Measurements from ENCODE around the gene PLPP1.

DNA sequence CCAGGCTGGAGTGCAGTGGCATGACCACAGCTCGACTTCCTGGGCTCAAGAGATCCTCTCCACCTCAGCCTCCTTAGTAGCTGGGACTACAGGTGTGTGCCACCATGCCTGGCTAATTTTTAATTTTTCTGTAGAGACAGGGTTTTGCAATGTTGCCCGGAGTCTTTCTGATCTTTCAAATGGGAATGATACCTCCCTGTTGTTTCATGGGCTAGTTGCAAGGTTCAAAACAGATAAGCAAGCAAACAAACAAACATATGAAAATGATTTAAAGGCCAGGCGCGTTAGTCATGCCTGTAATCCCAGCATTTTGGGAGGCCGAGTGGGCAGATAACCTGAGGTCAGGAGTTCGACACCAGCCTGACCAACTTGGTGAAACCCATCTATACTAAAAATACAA is 45.3 kb upstream of the PLPP1 start:
- TF ChIP-seq, protein P1, sequence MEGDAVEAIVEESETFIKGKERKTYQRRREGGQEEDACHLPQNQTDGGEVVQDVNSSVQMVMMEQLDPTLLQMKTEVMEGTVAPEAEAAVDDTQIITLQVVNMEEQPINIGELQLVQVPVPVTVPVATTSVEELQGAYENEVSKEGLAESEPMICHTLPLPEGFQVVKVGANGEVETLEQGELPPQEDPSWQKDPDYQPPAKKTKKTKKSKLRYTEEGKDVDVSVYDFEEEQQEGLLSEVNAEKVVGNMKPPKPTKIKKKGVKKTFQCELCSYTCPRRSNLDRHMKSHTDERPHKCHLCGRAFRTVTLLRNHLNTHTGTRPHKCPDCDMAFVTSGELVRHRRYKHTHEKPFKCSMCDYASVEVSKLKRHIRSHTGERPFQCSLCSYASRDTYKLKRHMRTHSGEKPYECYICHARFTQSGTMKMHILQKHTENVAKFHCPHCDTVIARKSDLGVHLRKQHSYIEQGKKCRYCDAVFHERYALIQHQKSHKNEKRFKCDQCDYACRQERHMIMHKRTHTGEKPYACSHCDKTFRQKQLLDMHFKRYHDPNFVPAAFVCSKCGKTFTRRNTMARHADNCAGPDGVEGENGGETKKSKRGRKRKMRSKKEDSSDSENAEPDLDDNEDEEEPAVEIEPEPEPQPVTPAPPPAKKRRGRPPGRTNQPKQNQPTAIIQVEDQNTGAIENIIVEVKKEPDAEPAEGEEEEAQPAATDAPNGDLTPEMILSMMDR (IDR thresholded peaks at IDR 0.05), result no peak
- TF ChIP-seq EZH2phosphoT487 (IDR thresholded peaks at IDR 0.05) (no peak), EZH2 (IDR thresholded peaks at IDR 0.05) (no peak)
